ENCODE measurements around the gene KIAA0513. TPM values are rescaled to one million over a fixed set of nuclear protein-coding genes. Genes with fewer than 3 reads are reported as not detected.

KIAA0513 gene
- total RNA-seq, 4 donors from 2014 or later = 18.5 to 41.3 (median 34.5) TPM

- Histone ChIP-seq H3K4me1 (peaks cover 18 to 78% (median 46%) of the 10 kb centered on the region in 4 donors), H3K4me3 (peak within 1 kb of the TSS; percentile 81 to 99 (median 92)), H3K36me3 (no peaks in the 10 kb centered on the region), H3K9me3 (no peaks in the 10 kb centered on the region), H3K27me3 (no peaks in the 10 kb centered on the region), H3K27ac (peak within 1 kb of the TSS; percentile 93 to 99 (median 98))
- in situ Hi-C loops (cut with MboI; ENCODE audit: low pct_ligation_motif_present in 1 of 4, low pct_unique_long_range_greater_than_20kb in 1 of 4, low sequenced_read_pairs in 3 of 4) = no loop called here
- TF ChIP-seq POLR2AphosphoS5 (IDR thresholded peaks at IDR 0.05) (peak; percentile 91 to 94 (median 91)), CTCF (IDR thresholded peaks at IDR 0.05) (peak in 1 of 5 experiments; percentile 14), EP300 (IDR thresholded peaks at IDR 0.05; ENCODE audit: low read depth) (no peak), POLR2A (IDR thresholded peaks at IDR 0.05) (peak; percentile 69)
- WGBS, 2 donors (ENCODE audit: low coverage in 1 of 2) = 0% methylated on average over 68 of the region's 86 CpGs; no CpG with 5 or more reads in 1 of the 2 donors
- intact Hi-C loops (cut with DNase I; ENCODE audit: low total_unique reads) = no loop called here
- peak; percentile 90 for DNase-seq
Observed at GRCh38 chr16:85010931-85011845, 16.4 kb upstream of the KIAA0513 start, which contains the start of gene ZDHHC7. Gene ZDHHC7 (minus strand): TSS chr16:85011535. CDS start chr16:84990618, 20,917 bp downstream.

GRCh38 chr16:85011846-85012284 is 15.7 kb upstream of the KIAA0513 start:
- Histone ChIP-seq H3K9me3 (no peaks in the 10 kb centered on the region), H3K27me3 (no peaks in the 10 kb centered on the region), H3K27ac (peak overlapping the region; percentile 93 to 99 (median 98)), H3K4me3 (peak overlapping the region; percentile 81 to 99 (median 92)), H3K4me1 (peaks cover 14 to 71% (median 44%) of the 10 kb centered on the region in 4 donors), H3K36me3 (no peaks in the 10 kb centered on the region)
- 17 to 34% methylated on average over 2 to 17 of the region's 17 CpGs for WGBS, 2 donors (ENCODE audit: low coverage in 1 of 2)
- TF ChIP-seq CTCF (IDR thresholded peaks at IDR 0.05) (no peak), POLR2AphosphoS5 (IDR thresholded peaks at IDR 0.05) (no peak), POLR2A (IDR thresholded peaks at IDR 0.05) (no peak), EP300 (IDR thresholded peaks at IDR 0.05; ENCODE audit: low read depth) (no peak)
- DNase-seq = no peak
- intact Hi-C loops (cut with DNase I; ENCODE audit: low total_unique reads) (no loop called here), in situ Hi-C loops (cut with MboI; ENCODE audit: low pct_ligation_motif_present in 1 of 4, low pct_unique_long_range_greater_than_20kb in 1 of 4, low sequenced_read_pairs in 3 of 4) (no loop called here)

GRCh38 chr16:85014311-85014710 is 13.3 kb upstream of the KIAA0513 start:
- no peaks in the 10 kb centered on the region for H3K36me3 ChIP-seq
- peak overlapping the region; percentile 64 to 99 (median 68) for H3K27ac ChIP-seq
- peaks cover 10 to 50% (median 33%) of the 10 kb centered on the region in 4 donors for H3K4me1 ChIP-seq
- no peak overlapping the region for H3K4me3 ChIP-seq
- intact Hi-C loops (cut with DNase I; ENCODE audit: low total_unique reads) = no loop called here
- no peaks in the 10 kb centered on the region for H3K9me3 ChIP-seq
- no peak for DNase-seq
- in situ Hi-C loops (cut with MboI; ENCODE audit: low pct_ligation_motif_present in 1 of 4, low pct_unique_long_range_greater_than_20kb in 1 of 4, low sequenced_read_pairs in 3 of 4) = no loop called here
- WGBS, 2 donors (ENCODE audit: low coverage in 1 of 2) = 31 to 35% methylated on average over 2 of the region's 2 CpGs
- no peaks in the 10 kb centered on the region for H3K27me3 ChIP-seq
- TF ChIP-seq EP300 (IDR thresholded peaks at IDR 0.05; ENCODE audit: low read depth) = no peak
- TF ChIP-seq CTCF (IDR thresholded peaks at IDR 0.05) = no peak
- TF ChIP-seq POLR2A (IDR thresholded peaks at IDR 0.05) = peak; percentile 11
- TF ChIP-seq POLR2AphosphoS5 (IDR thresholded peaks at IDR 0.05) = peak in 1 of 3 donors; percentile 31

- WGBS, 2 donors (ENCODE audit: low coverage in 1 of 2) = 89 to 100% methylated on average over 2 to 5 of the region's 5 CpGs
- no peak for TF ChIP-seq EP300 (IDR thresholded peaks at IDR 0.05; ENCODE audit: low read depth)
- TF ChIP-seq CTCF (IDR thresholded peaks at IDR 0.05) = no peak
- no peak for TF ChIP-seq POLR2AphosphoS5 (IDR thresholded peaks at IDR 0.05)
- TF ChIP-seq POLR2A (IDR thresholded peaks at IDR 0.05) = no peak
- Histone ChIP-seq H3K27ac (no peak overlapping the region), H3K36me3 (no peaks in the 10 kb centered on the region), H3K4me3 (no peak overlapping the region), H3K9me3 (no peaks in the 10 kb centered on the region), H3K27me3 (no peaks in the 10 kb centered on the region), H3K4me1 (peaks cover 3 to 47% (median 31%) of the 10 kb centered on the region in 4 donors)
- no peak for DNase-seq
- intact Hi-C loops (cut with DNase I; ENCODE audit: low total_unique reads) (no loop called here), in situ Hi-C loops (cut with MboI; ENCODE audit: low pct_ligation_motif_present in 1 of 4, low pct_unique_long_range_greater_than_20kb in 1 of 4, low sequenced_read_pairs in 3 of 4) (no loop called here)
Observed at GRCh38 chr16:85015481-85016187, 12.0 kb upstream of the KIAA0513 start.
